DND-41 (cell line): ENCODE measurements around the gene MKI67.

Experiments used
- CTCF ChIP-seq: IDR thresholded peaks from 2 replicates; pipeline ENCODE4 v1.5.1; 2012; ENCODE audit warnings: borderline replicate concordance, low read length, moderate library complexity, mild to moderate bottlenecking; ENCODE audit not compliant: poor library complexity, severe bottlenecking; ENCODE audit errors: extremely low read depth
- EZH2 ChIP-seq: IDR thresholded peaks from 3 replicates; pipeline ENCODE4 v1.6.1; 2012; ENCODE audit warnings: borderline replicate concordance, low read depth, mild to moderate bottlenecking, moderate library complexity, low read length, inconsistent platforms; ENCODE audit not compliant: severe bottlenecking

- TF ChIP-seq CTCF = no peak
- no peak for TF ChIP-seq EZH2
Observed at GRCh38 chr10:128046953-128047290, 79.3 kb downstream of the MKI67 start.
